DMS114 treated with DMSO at 0.1 percent for 48 hours (cell line): Measurements from ENCODE around the gene PPP1R13L.
A peak's percentile ranks its signal among the peaks of the same experiment; 100 is the strongest.
"Not testable (repeated sequence)": the region's sequence is repeated elsewhere in the genome, so short reads cannot be mapped to it uniquely, and the experiment has no call there.

ENCODE experiments used
- DNase-seq: peaks from one replicate; lab custom pipeline; 2025; ENCODE audit not compliant: unreplicated experiment; lab: John Stamatoyannopoulos, UW

Gene PPP1R13L

DNA sequence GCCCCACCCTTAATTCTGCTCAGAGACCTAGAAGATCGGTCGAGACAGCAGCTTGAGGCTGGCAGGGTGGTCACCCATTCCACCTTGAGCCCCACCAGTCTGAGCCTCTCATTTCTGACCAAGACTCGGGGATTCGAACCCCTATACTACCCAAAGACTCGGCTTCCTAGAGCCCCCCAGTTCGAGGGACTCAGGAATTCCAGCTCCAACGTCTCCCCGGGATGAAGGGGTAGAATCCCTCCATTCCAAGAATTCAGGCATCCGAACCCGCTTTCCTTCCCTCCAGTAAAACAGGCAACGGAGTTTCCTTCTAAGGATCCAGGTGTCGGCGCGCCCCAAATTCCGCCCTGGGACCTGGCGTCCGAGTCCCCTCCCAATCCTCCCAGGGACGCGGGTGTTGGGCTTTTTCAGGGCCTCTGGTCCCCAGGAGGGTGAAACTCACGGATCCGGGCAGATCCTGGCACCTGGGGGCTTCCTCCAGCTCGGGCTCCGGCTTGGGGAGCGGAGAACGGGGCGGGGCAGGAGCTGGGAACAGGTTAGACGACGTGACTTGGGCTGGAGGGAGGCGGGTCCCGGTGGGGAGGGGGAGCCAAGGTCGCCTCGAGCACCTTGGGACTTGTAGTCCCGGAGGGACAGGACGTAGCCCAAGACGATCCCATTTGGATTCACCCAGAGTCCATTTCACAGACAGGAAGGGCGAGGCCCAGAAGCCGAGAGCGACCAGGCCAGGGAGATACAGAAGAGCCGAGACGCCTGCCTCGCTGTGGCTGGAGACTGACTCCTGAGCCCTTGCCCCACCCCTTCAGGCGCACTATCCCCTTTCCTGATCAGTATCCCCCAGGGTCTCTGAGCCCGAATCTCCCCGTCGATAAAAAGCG is at the start of gene PPP1R13L:
Gene PPP1R13L (minus strand): TSS at position 513 of the 878 bp plus-strand sequence. CDS start 6,751 bp downstream, outside the sequence.
- DNase-seq, result no peak

GRCh38 chr19:45451850-45452387 is 47.0 kb upstream of the PPP1R13L start:
- no peak for DNase-seq

DNA sequence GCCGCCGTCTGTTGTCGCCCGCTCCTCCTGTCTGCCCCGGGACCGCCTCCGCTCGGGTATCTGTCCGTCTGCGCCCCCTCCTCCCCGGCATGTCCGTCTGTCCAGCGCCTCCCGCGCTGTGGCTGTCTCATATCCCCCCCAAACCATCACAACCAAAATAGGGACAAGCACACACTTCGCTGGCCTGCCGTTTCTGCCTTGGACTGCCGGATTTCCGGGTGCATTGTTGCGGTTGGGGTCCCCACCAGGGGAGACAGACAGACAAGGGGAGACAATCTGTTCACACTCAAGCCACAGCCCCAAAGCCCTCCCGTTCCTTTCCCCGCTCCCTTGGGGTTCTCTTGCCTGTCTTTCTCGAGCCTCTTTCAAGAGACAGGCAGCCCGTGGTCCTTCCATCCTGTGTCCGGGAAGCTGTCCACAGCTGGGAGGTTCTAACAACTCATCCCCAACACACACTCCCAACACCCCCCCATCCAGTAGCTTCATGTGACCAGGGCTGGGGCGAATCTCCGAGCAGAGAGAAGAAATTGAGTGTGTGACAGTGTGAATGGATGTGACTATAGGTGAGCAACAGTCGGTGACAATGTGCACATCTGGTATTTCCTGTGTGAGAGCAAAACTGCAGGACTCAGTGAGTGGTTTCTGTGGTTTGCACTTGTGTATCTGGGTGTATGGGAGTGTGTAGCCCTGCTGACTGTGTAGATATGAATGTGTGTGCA is 46.4 kb upstream of the PPP1R13L start:
- DNase-seq, result no peak

DNA sequence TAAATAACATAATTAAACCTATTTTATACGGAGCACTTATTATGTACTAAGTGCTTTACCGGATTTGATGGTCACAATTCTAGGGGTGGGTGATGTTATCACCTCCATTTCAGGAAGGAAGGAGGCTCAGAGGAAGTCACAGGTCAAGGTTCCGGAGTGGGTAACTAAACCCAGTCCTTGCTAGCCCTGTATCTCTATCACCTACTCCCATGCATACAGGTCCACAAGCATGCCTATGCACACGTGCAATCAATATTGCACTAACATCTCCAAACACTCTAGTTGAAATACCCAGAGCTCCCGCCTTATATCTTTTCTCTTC is 45.1 kb upstream of the PPP1R13L start:
- DNase-seq, result no peak

- DNase-seq, result no peak
These were observed 44.0 kb upstream of the PPP1R13L start for GRCh38 chr19:45448887-45449299.

- no peak for DNase-seq
These were observed 43.5 kb upstream of the PPP1R13L start for GRCh38 chr19:45448425-45448756.

GRCh38 chr19:45446944-45447343 is 42.1 kb upstream of the PPP1R13L start:
- DNase-seq, result no peak

- peak; percentile 19 for DNase-seq
These were observed 41.4 kb upstream of the PPP1R13L start for GRCh38 chr19:45446295-45446694.

- DNase-seq, result no peak
These were observed 40.3 kb upstream of the PPP1R13L start for GRCh38 chr19:45445139-45445538.

GRCh38 chr19:45444318-45445041 is 39.6 kb upstream of the PPP1R13L start:
- no peak for DNase-seq

DNA sequence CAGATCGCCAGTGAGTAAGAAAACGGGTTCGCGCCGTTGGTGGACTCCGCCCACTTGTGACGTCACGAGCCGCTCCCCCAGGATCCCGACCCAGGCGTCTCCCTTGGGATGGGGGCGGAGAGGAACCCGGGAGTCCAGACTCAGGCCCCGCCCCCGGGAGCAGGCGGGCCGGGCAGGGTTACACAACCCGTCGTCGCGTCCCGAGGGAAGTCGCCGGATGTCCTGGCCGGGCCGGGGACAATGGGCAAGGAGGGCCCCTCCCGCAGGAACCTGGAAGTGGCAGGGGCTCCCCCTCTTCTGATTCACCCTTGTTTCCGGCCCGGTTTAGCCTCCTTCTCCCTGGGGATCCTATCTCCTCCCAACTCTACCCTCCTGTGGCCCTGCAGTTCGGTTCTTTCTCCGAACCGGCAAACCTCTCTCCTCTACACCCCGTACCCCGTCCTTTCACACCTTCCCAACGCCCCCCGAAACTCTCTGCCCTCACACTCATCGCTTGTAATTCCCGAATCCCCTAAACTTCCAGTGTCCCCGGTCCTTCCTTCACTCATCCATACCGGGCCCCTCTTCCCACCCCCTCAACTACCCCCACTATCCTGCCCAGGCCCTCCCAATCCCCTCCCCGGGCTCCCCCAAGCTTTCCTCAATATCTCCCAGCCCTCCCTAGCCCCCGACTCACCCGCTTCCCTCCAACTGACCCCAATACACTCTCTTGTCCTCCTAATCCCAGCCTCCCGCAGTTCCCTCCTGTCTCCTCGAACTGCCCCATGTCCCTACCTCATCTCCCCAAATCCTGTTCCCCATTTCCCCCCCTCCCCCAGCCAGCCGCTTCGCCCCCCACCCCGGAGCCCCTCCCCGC is 38.8 kb upstream of the PPP1R13L start:
- DNase-seq, result peak; percentile 64

GRCh38 chr19:45442778-45443461 is 38.1 kb upstream of the PPP1R13L start:
- no peak for DNase-seq

DNA sequence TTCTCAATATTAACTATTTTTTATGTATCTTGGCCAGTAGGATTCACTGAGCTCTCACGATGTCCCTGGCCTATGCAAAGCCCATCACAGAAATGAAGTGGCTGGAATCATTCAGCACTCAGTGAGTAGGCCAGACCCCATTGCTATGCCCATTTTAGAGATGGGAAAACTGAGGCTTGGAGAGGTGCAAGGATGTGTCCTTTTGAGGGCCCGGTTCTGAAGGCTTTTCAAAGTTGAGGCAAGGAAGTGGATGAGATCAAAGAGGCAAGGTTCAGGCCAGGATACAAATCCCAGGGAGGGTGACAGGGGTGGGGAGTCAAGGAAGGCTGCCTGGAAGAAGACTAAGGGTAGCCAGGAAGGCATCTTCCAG is 37.5 kb upstream of the PPP1R13L start:
- no peak for DNase-seq

GRCh38 chr19:45440873-45441654 is 36.2 kb upstream of the PPP1R13L start:
- no peak for DNase-seq

DNA sequence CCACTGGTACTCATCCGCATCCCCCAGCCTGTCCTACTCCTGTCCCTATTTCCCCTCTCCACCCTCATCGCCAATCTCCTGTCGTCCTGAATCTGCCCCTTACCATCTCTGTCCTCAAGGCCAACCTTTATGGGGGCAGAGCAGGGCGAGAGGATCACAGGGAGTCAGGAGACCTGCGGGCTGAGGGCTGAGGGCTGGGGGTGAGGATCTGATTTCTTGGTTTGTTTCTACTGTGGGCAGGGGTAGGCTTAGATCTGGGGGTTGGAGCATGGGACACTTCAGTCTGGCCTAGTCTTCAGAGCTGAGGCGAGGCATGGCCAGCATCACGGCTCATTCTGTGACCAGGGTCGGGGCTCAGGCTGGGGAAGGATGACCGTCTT is 35.4 kb upstream of the PPP1R13L start:
- no peak for DNase-seq

GRCh38 chr19:45439569-45440258 is 34.8 kb upstream of the PPP1R13L start:
- peak; percentile 40 for DNase-seq

- DNase-seq, result no peak
These were observed 34.3 kb upstream of the PPP1R13L start for GRCh38 chr19:45439190-45439568.

DNA sequence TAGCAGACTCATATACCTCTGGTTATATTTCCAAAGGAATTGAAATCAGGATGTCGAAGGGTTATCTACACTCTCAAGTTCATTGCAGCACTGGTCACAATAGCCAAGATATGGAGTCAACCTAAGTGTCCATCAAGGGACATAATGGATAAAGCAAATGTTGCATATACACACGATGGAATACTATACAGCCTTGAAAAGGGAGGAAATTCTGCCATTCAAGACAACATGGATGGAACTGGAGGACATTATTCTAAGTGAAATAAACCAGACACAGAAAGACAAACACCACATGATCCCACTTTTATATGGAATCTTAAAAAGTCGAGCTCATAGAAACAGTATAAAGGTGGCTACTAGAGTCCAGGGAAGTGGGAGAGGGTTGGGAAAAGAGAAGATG is 32.5 kb upstream of the PPP1R13L start:
- no peak for DNase-seq

DNA sequence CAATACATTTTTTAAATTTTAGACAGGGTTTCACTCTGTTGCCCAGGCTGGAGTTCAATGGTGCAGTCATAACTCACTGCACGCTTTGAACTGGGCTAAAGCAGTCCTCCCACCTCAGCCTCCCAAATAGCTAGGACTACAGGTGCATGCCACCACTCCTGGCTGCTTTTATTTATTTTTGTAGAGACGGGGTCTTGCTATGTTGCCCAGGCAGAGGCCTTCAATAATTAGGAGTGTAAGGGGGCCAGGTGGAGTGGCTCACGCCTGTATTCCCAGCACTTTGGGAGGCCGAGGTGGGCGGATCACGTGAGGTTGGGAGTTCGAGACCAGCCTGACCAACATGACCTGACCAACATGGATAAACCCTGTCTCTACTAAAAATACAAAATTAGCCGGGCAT is 27.7 kb upstream of the PPP1R13L start:
- not testable (repeated sequence) for DNase-seq
